HG02678 (cell line): ENCODE data around the gene BNIP2.
"Not testable (repeated sequence)": the region's sequence is repeated elsewhere in the genome, so short reads cannot be mapped to it uniquely, and the experiment has no call there.

Experiments
- ATAC-seq: cut with Tn5 transposase; IDR thresholded peaks from one replicate; pipeline ENCODE4 v1.9.1; 2021; ENCODE audit warnings: mild to moderate bottlenecking, moderate library complexity; ENCODE audit not compliant: unreplicated experiment

Gene BNIP2

GRCh38 chr15:59642351-59642750 is 46.8 kb downstream of the BNIP2 start:
- no peak for ATAC-seq

- not testable (repeated sequence) for ATAC-seq
These were observed 51.6 kb downstream of the BNIP2 start for GRCh38 chr15:59637507-59637906.

- no peak for ATAC-seq
These were observed 52.9 kb downstream of the BNIP2 start for GRCh38 chr15:59636184-59636583.

GRCh38 chr15:59632714-59633113 is 56.4 kb downstream of the BNIP2 start:
- no peak for ATAC-seq

- peak; percentile 59 for ATAC-seq
These were observed 66.8 kb downstream of the BNIP2 start for GRCh38 chr15:59622289-59622688.

- ATAC-seq = no peak
These were observed 70.7 kb downstream of the BNIP2 start for GRCh38 chr15:59618406-59618805.

GRCh38 chr15:59616379-59616778 is 72.7 kb downstream of the BNIP2 start:
- no peak for ATAC-seq

- no peak for ATAC-seq
These were observed 73.5 kb downstream of the BNIP2 start for GRCh38 chr15:59615661-59616060.

- no peak for ATAC-seq
These were observed 75.0 kb downstream of the BNIP2 start for GRCh38 chr15:59614153-59614552.

GRCh38 chr15:59611276-59612260 is 77.6 kb downstream of the BNIP2 start, which contains the start of gene GCNT3:
Gene GCNT3, plus strand, starts transcription at chr15:59611783. Its CDS starts 6,456 bp downstream, at chr15:59618239.
- no peak for ATAC-seq

- ATAC-seq = no peak
These were observed 79.1 kb downstream of the BNIP2 start for GRCh38 chr15:59609730-59610712.
